Superior temporal gyrus (tissue), 1 donor: ENCODE measurements around the gene CHRD.
"Not testable (repeated sequence)": the region's sequence is repeated elsewhere in the genome, so short reads cannot be mapped to it uniquely, and the experiment has no call there.

Source experiments
- DNase-seq: peaks from one replicate; pipeline ENCODE4 v3.0.0-alpha.2; 2016; ENCODE audit errors: extremely low spot score

The CHRD gene

GRCh38 chr3:184379358-184380184 is at the start of gene CHRD:
Gene CHRD (plus strand): TSS chr3:184380054. CDS start chr3:184380319, 265 bp downstream.
- DNase-seq: no peak

- no peak for DNase-seq
Observed at GRCh38 chr3:184332370-184333090, 47.3 kb upstream of the CHRD start.

GRCh38 chr3:184333190-184333589 is 46.7 kb upstream of the CHRD start:
- DNase-seq: no peak

GRCh38 chr3:184333700-184334099 is 46.2 kb upstream of the CHRD start:
- no peak for DNase-seq

GRCh38 chr3:184334470-184335158 is 45.2 kb upstream of the CHRD start:
- no peak for DNase-seq

GRCh38 chr3:184335291-184335660 is 44.6 kb upstream of the CHRD start:
- DNase-seq: no peak

DNA sequence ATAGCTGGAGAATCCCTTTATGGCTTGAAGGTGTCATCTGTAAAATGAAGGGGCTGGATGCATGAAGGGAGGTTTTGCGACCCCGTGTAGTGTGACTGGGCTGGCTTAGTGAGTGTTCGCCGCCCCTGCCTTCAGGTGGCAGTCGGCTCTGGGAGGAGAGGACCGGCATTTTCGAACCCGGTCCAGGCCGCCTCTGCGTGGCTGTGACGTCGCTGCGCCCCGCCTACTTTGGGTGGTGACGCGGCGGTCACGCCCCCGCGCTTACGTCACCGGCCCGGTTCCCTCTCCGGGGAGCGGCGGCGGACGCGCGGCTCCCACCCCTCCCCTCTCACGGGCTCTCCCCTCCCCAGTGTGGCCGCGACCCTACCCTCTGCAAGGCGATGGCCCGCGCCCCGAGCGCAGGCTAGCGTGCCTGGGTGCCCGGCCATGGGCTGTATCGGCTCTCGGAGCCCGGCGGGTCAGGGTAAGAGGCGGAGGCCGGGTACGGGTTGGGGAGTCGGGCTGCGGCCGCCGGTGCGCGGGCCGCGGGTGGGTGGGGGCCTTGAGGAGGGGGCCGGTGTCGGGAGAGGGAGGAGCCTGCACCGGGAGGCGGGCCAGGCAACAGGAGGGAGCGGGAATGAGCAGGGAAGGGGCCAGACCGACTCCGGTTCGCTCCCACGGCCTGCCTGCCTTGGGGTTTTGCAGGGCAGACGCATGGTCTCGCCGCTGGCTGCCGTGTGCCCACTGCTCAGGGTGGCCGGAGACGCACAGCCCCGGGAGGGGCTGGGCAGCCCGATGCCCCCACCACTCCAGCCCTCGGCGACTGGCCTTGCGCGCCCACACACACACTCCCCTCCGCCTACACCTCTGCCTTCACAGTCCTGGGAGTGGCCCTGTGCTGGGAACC is 44.0 kb upstream of the CHRD start:
- peak; percentile 86 for DNase-seq

DNA sequence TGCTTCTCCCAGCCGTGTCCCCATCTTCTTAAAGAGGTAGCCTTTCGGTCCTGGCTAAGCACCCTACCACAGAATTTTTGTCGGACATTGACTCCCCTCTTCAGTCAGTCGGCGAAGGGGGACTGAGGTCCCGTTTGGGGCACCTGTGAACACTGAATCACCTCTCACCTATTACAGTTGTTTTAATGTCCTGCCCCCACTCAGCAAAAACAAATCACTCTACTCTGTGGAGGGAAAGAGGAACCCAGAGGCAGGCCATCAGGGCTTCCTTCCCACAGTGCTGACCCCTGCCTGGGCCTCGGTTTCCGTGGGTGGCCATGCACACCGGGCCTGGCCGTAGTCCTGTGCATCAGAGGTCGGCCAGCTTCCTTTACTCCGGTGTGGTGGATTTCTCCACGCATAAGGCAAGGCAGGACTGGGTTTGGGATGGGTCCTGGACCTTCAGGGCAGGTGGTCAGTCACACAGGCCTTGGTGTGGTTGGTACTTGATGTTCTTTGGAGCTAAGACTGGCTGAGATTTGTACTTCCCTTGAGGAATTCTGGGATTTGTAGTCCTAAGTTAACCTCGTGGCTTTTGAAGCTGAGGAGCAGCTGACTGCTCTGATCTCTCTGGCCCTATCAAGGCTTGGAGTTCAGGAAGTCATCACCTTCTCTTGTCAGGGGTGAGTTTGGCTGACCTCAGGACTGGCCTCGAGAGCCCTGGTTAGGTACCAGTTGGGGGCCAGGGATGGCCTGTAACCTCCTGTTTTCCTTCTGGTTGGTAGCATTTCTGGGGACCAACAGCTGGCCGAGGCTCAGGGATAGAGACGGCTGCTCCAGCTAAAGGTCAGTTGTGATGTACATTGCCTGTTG is 43.1 kb upstream of the CHRD start:
- peak; percentile 91 for DNase-seq

DNA sequence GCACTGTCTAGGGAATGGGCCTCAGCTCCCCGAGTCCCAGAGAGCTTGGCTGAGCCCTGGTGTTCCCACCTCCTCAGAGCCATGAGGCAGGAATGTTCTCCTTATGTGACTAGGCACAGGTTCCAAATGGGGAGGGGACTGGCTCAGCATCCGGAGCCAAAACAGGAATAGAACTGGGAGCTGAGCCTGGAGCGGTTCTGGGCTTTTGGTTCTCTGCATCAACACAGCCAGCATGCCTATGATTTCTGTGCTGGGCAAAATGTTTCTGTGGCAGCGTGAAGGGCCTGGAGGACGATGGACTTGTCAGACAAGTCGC is 42.5 kb upstream of the CHRD start, which contains the start of gene FAM131A:
FAM131A (plus strand) TSS at position 202 of the 316 bp plus-strand sequence; CDS start at position 233, 31 bp downstream.
- peak; percentile 79 for DNase-seq

- no peak for DNase-seq
Observed at GRCh38 chr3:184337981-184338380, 41.9 kb upstream of the CHRD start.

- peak; percentile 75 for DNase-seq
Observed at GRCh38 chr3:184338511-184338945, 41.3 kb upstream of the CHRD start.

GRCh38 chr3:184339001-184339400 is 40.9 kb upstream of the CHRD start:
- no peak for DNase-seq

DNA sequence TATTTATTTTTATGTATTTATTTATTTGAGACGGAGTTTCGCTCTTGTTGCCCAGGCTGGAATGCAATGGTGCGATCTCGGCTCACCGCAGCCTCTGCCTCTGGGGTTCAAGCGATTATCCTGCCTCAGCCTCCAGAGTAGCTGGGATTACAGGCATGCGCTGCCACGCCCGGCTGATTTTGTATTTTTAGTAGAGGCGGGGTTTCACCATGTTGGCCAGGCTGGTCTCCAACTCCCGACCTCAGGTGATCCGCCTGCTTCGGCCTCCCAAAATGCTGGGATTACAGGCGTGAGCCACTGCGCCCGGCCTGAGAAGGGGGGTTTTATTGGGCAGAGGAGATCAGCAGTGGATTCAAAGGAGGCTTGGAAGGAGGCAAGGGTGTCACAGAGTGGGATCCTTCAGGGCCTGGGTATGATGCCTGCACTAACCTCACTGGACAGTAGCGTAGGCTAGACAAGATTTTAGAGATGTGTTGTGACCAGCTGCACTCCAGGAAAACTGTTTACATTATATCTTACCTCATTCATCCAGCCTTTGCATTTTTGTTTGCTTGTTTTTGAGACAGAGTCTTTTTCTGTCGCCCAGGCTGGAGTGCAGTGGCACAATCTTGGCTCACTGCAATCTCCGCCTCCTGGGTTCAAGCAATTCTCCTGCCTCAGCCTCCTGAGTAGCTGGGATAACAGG is 40.3 kb upstream of the CHRD start:
- DNase-seq: not testable (repeated sequence)

- no peak for DNase-seq
Observed at GRCh38 chr3:184341925-184342324, 37.9 kb upstream of the CHRD start.

- no peak for DNase-seq
Observed at GRCh38 chr3:184343200-184343876, 36.5 kb upstream of the CHRD start.

GRCh38 chr3:184344579-184345316 is 35.1 kb upstream of the CHRD start:
- no peak for DNase-seq

DNA sequence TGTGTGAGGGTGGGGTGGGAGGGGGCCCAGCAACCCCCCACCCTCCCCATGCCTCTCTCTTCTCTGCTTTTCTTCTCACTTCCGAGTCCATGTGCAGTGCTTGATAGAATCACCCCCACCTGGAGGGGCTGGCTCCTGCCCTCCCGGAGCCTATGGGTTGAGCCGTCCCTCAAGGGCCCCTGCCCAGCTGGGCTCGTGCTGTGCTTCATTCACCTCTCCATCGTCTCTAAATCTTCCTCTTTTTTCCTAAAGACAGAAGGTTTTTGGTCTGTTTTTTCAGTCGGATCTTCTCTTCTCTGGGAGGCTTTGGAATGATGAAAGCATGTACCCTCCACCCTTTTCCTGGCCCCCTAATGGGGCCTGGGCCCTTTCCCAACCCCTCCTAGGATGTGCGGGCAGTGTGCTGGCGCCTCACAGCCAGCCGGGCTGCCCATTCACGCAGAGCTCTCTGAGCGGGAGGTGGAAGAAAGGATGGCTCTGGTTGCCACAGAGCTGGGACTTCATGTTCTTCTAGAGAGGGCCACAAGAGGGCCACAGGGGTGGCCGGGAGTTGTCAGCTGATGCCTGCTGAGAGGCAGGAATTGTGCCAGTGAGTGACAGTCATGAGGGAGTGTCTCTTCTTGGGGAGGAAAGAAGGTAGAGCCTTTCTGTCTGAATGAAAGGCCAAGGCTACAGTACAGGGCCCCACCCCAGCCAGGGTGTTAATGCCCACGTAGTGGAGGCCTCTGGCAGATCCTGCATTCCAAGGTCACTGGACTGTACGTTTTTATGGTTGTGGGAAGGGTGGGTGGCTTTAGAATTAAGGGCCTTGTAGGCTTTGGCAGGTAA is 34.3 kb upstream of the CHRD start:
- DNase-seq: peak; percentile 97
